Memory B cell (primary cell): Measurements from ENCODE around the gene CXCL17.

ENCODE experiments used
- ATAC-seq: fragments of 150-1000 bp; cut with Tn5 transposase; 2 replicates; pipeline ENCODE4 v1.10.0; 2021; ENCODE audit warnings: low read depth, mild to moderate bottlenecking, moderate library complexity
- DNase-seq, 2 donors: peaks; one replicate each; pipeline ENCODE4 v3.0.0; 2022; ENCODE audit warnings: low spot score in 2 of 2
- H3K27ac Mint-ChIP-seq: one replicate; pipeline ENCODE4 v1.8.0; 2022; ENCODE audit warnings: mild to moderate bottlenecking, moderate library complexity, mixed read lengths
- H3K27me3 Mint-ChIP-seq: one replicate; pipeline ENCODE4 v1.8.0; 2022; ENCODE audit warnings: mixed read lengths
- H3K36me3 Mint-ChIP-seq: one replicate; pipeline ENCODE4 v1.8.0; 2022; ENCODE audit warnings: mild to moderate bottlenecking, mixed read lengths
- H3K4me1 Mint-ChIP-seq: one replicate; pipeline ENCODE4 v1.8.0; 2022; ENCODE audit warnings: mixed read lengths
- H3K4me3 Mint-ChIP-seq: one replicate; pipeline ENCODE4 v1.8.0; 2022; ENCODE audit warnings: mild to moderate bottlenecking, moderate library complexity, mixed read lengths
- H3K9me3 Mint-ChIP-seq: one replicate; pipeline ENCODE4 v1.8.0; 2022; ENCODE audit warnings: mixed read lengths

The CXCL17 gene

GRCh38 chr19:42424345-42424707 lies 18.4 kb downstream of the CXCL17 start:
- peak overlapping the region; percentile 96 for H3K4me3 Mint-ChIP-seq
- DNase-seq (no peak), ATAC-seq (no peak)
- peaks cover 3% of the 10 kb centered on the region for H3K36me3 Mint-ChIP-seq
- H3K27ac Mint-ChIP-seq: no peak overlapping the region
- H3K9me3 Mint-ChIP-seq: no peaks in the 10 kb centered on the region
- no peaks in the 10 kb centered on the region for H3K27me3 Mint-ChIP-seq
- H3K4me1 Mint-ChIP-seq: peaks cover 35% of the 10 kb centered on the region

GRCh38 chr19:42423462-42424344 lies 19.0 kb downstream of the CXCL17 start:
- H3K36me3 Mint-ChIP-seq: peaks cover 3% of the 10 kb centered on the region
- peak; percentile 88 to 90 for DNase-seq
- H3K27ac Mint-ChIP-seq: peak overlapping the region; percentile 88
- no peaks in the 10 kb centered on the region for H3K27me3 Mint-ChIP-seq
- H3K4me3 Mint-ChIP-seq: peak overlapping the region; percentile 96
- peaks cover 36% of the 10 kb centered on the region for H3K4me1 Mint-ChIP-seq
- no peaks in the 10 kb centered on the region for H3K9me3 Mint-ChIP-seq
- ATAC-seq: peak; percentile 80

GRCh38 chr19:42422901-42423461 lies 19.8 kb downstream of the CXCL17 start:
- Mint-ChIP-seq H3K9me3 (no peaks in the 10 kb centered on the region), H3K4me1 (peaks cover 36% of the 10 kb centered on the region), H3K27me3 (no peaks in the 10 kb centered on the region), H3K27ac (peak overlapping the region; percentile 88), H3K36me3 (peaks cover 3% of the 10 kb centered on the region), H3K4me3 (peak overlapping the region; percentile 96)
- ATAC-seq (peak; percentile 67), DNase-seq (peak in 1 of 2 donors; percentile 64)

- H3K9me3 Mint-ChIP-seq: no peaks in the 10 kb centered on the region
- peak; percentile 44 for ATAC-seq
- peak in 1 of 2 donors; percentile 54 for DNase-seq
- H3K27me3 Mint-ChIP-seq: no peaks in the 10 kb centered on the region
- peaks cover 3% of the 10 kb centered on the region for H3K36me3 Mint-ChIP-seq
- peaks cover 36% of the 10 kb centered on the region for H3K4me1 Mint-ChIP-seq
- peak overlapping the region; percentile 88 for H3K27ac Mint-ChIP-seq
- peak overlapping the region; percentile 96 for H3K4me3 Mint-ChIP-seq
Measured at GRCh38 chr19:42422092-42422900, 20.4 kb downstream of the CXCL17 start.

GRCh38 chr19:42421591-42422031 lies 21.1 kb downstream of the CXCL17 start:
- Mint-ChIP-seq H3K27ac (peak overlapping the region; percentile 88), H3K4me3 (peak overlapping the region; percentile 96), H3K9me3 (no peaks in the 10 kb centered on the region), H3K27me3 (no peaks in the 10 kb centered on the region), H3K4me1 (peaks cover 36% of the 10 kb centered on the region), H3K36me3 (peaks cover 3% of the 10 kb centered on the region)
- ATAC-seq (no peak), DNase-seq (no peak)

GRCh38 chr19:42421101-42421500 lies 21.6 kb downstream of the CXCL17 start:
- H3K27ac Mint-ChIP-seq: peak overlapping the region; percentile 77
- no peaks in the 10 kb centered on the region for H3K27me3 Mint-ChIP-seq
- H3K36me3 Mint-ChIP-seq: peaks cover 3% of the 10 kb centered on the region
- H3K4me1 Mint-ChIP-seq: peaks cover 36% of the 10 kb centered on the region
- no peaks in the 10 kb centered on the region for H3K9me3 Mint-ChIP-seq
- H3K4me3 Mint-ChIP-seq: peak overlapping the region; percentile 54
- ATAC-seq (no peak), DNase-seq (no peak)

GRCh38 chr19:42420055-42420544 lies 22.6 kb downstream of the CXCL17 start:
- Mint-ChIP-seq H3K4me1 (peaks cover 36% of the 10 kb centered on the region), H3K27ac (peak overlapping the region; percentile 9), H3K27me3 (no peaks in the 10 kb centered on the region), H3K4me3 (no peak overlapping the region), H3K9me3 (no peaks in the 10 kb centered on the region), H3K36me3 (peaks cover 8% of the 10 kb centered on the region)
- peak; percentile 21 for ATAC-seq
- DNase-seq: peak; percentile 54 to 63

- no peak for ATAC-seq
- Mint-ChIP-seq H3K4me3 (no peak overlapping the region), H3K27me3 (no peaks in the 10 kb centered on the region), H3K27ac (no peak overlapping the region), H3K9me3 (no peaks in the 10 kb centered on the region), H3K4me1 (peaks cover 34% of the 10 kb centered on the region), H3K36me3 (peaks cover 11% of the 10 kb centered on the region)
- DNase-seq: no peak
Measured at GRCh38 chr19:42419309-42419708, 23.4 kb downstream of the CXCL17 start.

- Mint-ChIP-seq H3K36me3 (peaks cover 25% of the 10 kb centered on the region), H3K27me3 (no peaks in the 10 kb centered on the region), H3K27ac (no peak overlapping the region), H3K4me1 (peaks cover 20% of the 10 kb centered on the region), H3K9me3 (no peaks in the 10 kb centered on the region), H3K4me3 (no peak overlapping the region)
- ATAC-seq: no peak
- DNase-seq: no peak
Measured at GRCh38 chr19:42412661-42413076, 30.1 kb downstream of the CXCL17 start.

- Mint-ChIP-seq H3K27me3 (no peaks in the 10 kb centered on the region), H3K4me1 (peaks cover 20% of the 10 kb centered on the region), H3K36me3 (peaks cover 27% of the 10 kb centered on the region), H3K4me3 (no peak overlapping the region), H3K9me3 (no peaks in the 10 kb centered on the region), H3K27ac (no peak overlapping the region)
- DNase-seq: no peak
- no peak for ATAC-seq
Measured at GRCh38 chr19:42412227-42412626, 30.5 kb downstream of the CXCL17 start.

GRCh38 chr19:42411581-42412178 lies 31.1 kb downstream of the CXCL17 start:
- ATAC-seq: no peak
- no peak for DNase-seq
- H3K4me3 Mint-ChIP-seq: no peak overlapping the region
- no peak overlapping the region for H3K27ac Mint-ChIP-seq
- H3K27me3 Mint-ChIP-seq: no peaks in the 10 kb centered on the region
- no peaks in the 10 kb centered on the region for H3K9me3 Mint-ChIP-seq
- peaks cover 33% of the 10 kb centered on the region for H3K36me3 Mint-ChIP-seq
- H3K4me1 Mint-ChIP-seq: peaks cover 20% of the 10 kb centered on the region

- peaks cover 38% of the 10 kb centered on the region for H3K36me3 Mint-ChIP-seq
- ATAC-seq (no peak), DNase-seq (no peak)
- H3K27ac Mint-ChIP-seq: no peak overlapping the region
- no peak overlapping the region for H3K4me3 Mint-ChIP-seq
- peaks cover 20% of the 10 kb centered on the region for H3K4me1 Mint-ChIP-seq
- H3K27me3 Mint-ChIP-seq: no peaks in the 10 kb centered on the region
- H3K9me3 Mint-ChIP-seq: no peaks in the 10 kb centered on the region
Measured at GRCh38 chr19:42410371-42410770, 32.4 kb downstream of the CXCL17 start.

- no peak overlapping the region for H3K4me3 Mint-ChIP-seq
- no peak overlapping the region for H3K27ac Mint-ChIP-seq
- H3K4me1 Mint-ChIP-seq: peaks cover 20% of the 10 kb centered on the region
- H3K27me3 Mint-ChIP-seq: no peaks in the 10 kb centered on the region
- H3K9me3 Mint-ChIP-seq: no peaks in the 10 kb centered on the region
- ATAC-seq: no peak
- peaks cover 33% of the 10 kb centered on the region for H3K36me3 Mint-ChIP-seq
- no peak for DNase-seq
Measured at GRCh38 chr19:42409477-42409876, 33.3 kb downstream of the CXCL17 start.
